ENCODE results near the gene RERE. TPM values are rescaled to one million over a fixed set of nuclear protein-coding genes. Genes with fewer than 3 reads are reported as not detected.
A peak's percentile ranks its signal among the peaks of the same experiment; 100 is the strongest.

RERE gene
- total and polyA plus RNA-seq, 5 donors, result 72.4 to 175 (median 161) TPM

DNA sequence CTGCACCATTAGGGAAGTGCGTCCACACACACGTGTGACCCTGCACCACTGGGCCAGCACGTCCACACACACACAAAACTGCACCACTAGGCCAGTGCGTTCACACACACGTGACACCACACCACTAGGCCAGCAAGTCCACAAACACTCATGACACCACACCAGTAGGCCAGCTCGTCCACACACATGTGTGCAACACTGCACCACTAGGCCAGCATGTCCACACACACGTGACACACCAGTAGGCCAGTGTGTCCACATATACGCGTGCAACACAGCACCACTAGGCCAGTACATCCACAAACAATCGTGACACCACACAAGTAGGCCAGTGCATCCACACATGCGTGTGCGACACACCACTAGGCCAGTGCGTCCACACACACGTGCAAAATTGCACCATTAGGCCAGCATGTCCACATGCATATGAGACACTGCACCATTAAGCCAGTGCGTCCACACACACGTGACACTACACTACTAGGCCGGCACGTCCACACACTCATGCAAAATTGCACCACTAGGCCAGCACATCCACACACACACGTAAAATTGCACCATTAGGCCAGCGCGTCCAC, 264.5 kb downstream of the RERE start:
- intact Hi-C loops (cut with DNase I), result loop anchor here in 2 of 4 donors (10.0 kb wide), 2 partner anchors 172 to 292 kb away; no protein-coding TSS in a partner anchor
- H3K27ac ChIP-seq (ENCODE audit: low read length), result no peak overlapping the region
- no peaks in the 10 kb centered on the region for H3K9me3 ChIP-seq (ENCODE audit: control insufficient read depth, low read length)
- no peaks in the 10 kb centered on the region for H3K4me1 ChIP-seq (ENCODE audit: control insufficient read depth, insufficient read depth, low read length)
- WGBS, result 93% methylated on average over 21 of the region's 21 CpGs
- ATAC-seq (peak; percentile 19 to 40), DNase-seq (peak in 1 of 3 donors; percentile 15)
- H3K27me3 ChIP-seq (ENCODE audit: control insufficient read depth, insufficient read depth), result no peaks in the 10 kb centered on the region
- H3K4me3 ChIP-seq (ENCODE audit: low read length), result no peak overlapping the region

DNA sequence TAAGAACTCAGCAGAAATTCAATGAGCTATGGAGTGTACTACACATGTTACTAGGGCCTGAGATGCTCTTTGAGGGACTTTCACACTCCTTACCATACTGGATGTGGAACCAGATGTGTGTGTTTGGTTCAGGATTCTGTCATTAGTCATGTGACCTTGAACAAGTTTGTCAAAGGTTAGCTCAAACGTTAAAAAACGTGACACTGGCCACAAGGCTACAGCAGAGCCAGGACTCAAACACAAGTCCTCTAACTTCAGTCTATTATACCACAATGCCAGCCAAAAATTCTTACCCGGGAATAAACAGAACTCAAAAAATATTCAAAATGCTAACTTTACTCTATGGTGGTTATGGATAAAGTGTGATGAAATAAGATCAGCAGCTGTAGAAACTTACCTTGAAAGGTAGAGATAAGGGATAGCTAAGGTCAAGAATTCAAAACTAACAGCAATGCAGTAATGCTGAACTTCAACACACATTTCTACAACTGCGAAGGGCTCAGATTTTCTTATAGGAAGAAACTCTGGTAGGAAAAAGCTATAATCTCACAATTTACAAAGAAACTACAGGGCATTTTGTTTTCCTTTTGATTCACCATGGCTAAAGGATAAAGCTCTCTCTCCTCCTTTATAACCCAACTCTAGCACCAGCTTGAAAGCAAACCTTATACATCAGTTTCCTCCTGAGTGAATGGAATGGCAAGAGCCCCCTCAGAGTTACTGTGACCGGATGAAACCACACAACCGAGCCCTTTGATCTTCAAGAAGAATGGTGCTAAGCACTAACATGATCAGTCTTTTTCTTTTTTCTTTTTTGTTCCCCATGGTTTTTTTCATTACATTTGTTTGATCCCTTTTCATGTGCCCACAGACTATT, 265.6 kb downstream of the RERE start:
- no peak overlapping the region for H3K27ac ChIP-seq (ENCODE audit: low read length)
- H3K9me3 ChIP-seq (ENCODE audit: control insufficient read depth, low read length), result no peaks in the 10 kb centered on the region
- ATAC-seq (no peak), DNase-seq (no peak)
- H3K4me3 ChIP-seq (ENCODE audit: low read length), result no peak overlapping the region
- H3K27me3 ChIP-seq (ENCODE audit: control insufficient read depth, insufficient read depth), result no peaks in the 10 kb centered on the region
- no peaks in the 10 kb centered on the region for H3K4me1 ChIP-seq (ENCODE audit: control insufficient read depth, insufficient read depth, low read length)
- 59% methylated on average over 6 of the region's 6 CpGs for WGBS
- intact Hi-C loops (cut with DNase I), result loop anchor here in 2 of 4 donors (10.0 kb wide), 2 partner anchors 173 to 293 kb away; no protein-coding TSS in a partner anchor

- Histone ChIP-seq H3K4me3 (ENCODE audit: low read length) (no peak overlapping the region), H3K4me1 (ENCODE audit: control insufficient read depth, insufficient read depth, low read length) (no peaks in the 10 kb centered on the region), H3K9me3 (ENCODE audit: control insufficient read depth, low read length) (no peaks in the 10 kb centered on the region), H3K27ac (ENCODE audit: low read length) (no peak overlapping the region), H3K27me3 (ENCODE audit: control insufficient read depth, insufficient read depth) (no peaks in the 10 kb centered on the region)
- WGBS, result 80% methylated on average over 3 of the region's 3 CpGs
- no peak for ATAC-seq
- no peak for DNase-seq
- intact Hi-C loops (cut with DNase I), result loop anchor here in 2 of 4 donors (10.0 kb wide), 2 partner anchors 174 to 294 kb away; no protein-coding TSS in a partner anchor
Measured at GRCh38 chr1:8551057-8551456, 266.4 kb downstream of the RERE start.

- H3K27me3 ChIP-seq (ENCODE audit: control insufficient read depth, insufficient read depth), result no peaks in the 10 kb centered on the region
- H3K9me3 ChIP-seq (ENCODE audit: control insufficient read depth, low read length), result no peaks in the 10 kb centered on the region
- ATAC-seq (no peak), DNase-seq (no peak)
- no peak overlapping the region for H3K4me3 ChIP-seq (ENCODE audit: low read length)
- intact Hi-C loops (cut with DNase I), result no loop called here
- H3K27ac ChIP-seq (ENCODE audit: low read length), result no peak overlapping the region
- H3K4me1 ChIP-seq (ENCODE audit: control insufficient read depth, insufficient read depth, low read length), result no peaks in the 10 kb centered on the region
- 81% methylated on average over 4 of the region's 4 CpGs for WGBS
Measured at GRCh38 chr1:8547791-8548190, 269.6 kb downstream of the RERE start.

- H3K4me1 ChIP-seq (ENCODE audit: control insufficient read depth, insufficient read depth, low read length), result no peaks in the 10 kb centered on the region
- no peaks in the 10 kb centered on the region for H3K9me3 ChIP-seq (ENCODE audit: control insufficient read depth, low read length)
- no peak overlapping the region for H3K27ac ChIP-seq (ENCODE audit: low read length)
- no peak for ATAC-seq
- H3K27me3 ChIP-seq (ENCODE audit: control insufficient read depth, insufficient read depth), result no peaks in the 10 kb centered on the region
- intact Hi-C loops (cut with DNase I), result no loop called here
- no peak for DNase-seq
- WGBS, result 82% methylated on average over 6 of the region's 6 CpGs
- H3K4me3 ChIP-seq (ENCODE audit: low read length), result no peak overlapping the region
Measured at GRCh38 chr1:8545078-8545477, 272.4 kb downstream of the RERE start.

GRCh38 chr1:8544644-8545043, 272.8 kb downstream of the RERE start:
- ATAC-seq, result no peak
- intact Hi-C loops (cut with DNase I), result no loop called here

GRCh38 chr1:8543965-8544364, 273.5 kb downstream of the RERE start:
- H3K4me1 ChIP-seq (ENCODE audit: control insufficient read depth, insufficient read depth, low read length), result no peaks in the 10 kb centered on the region
- intact Hi-C loops (cut with DNase I), result no loop called here

More at GRCh38 chr1:8544644-8545043, 272.8 kb downstream of the RERE start:
- no peaks in the 10 kb centered on the region for H3K4me1 ChIP-seq (ENCODE audit: control insufficient read depth, insufficient read depth, low read length)
- no peak overlapping the region for H3K27ac ChIP-seq (ENCODE audit: low read length)
- DNase-seq, result no peak
- no peaks in the 10 kb centered on the region for H3K27me3 ChIP-seq (ENCODE audit: control insufficient read depth, insufficient read depth)
- H3K4me3 ChIP-seq (ENCODE audit: low read length), result no peak overlapping the region
- H3K9me3 ChIP-seq (ENCODE audit: control insufficient read depth, low read length), result no peaks in the 10 kb centered on the region
- WGBS, result 91% methylated on average over 1 of the region's 1 CpG

DNA sequence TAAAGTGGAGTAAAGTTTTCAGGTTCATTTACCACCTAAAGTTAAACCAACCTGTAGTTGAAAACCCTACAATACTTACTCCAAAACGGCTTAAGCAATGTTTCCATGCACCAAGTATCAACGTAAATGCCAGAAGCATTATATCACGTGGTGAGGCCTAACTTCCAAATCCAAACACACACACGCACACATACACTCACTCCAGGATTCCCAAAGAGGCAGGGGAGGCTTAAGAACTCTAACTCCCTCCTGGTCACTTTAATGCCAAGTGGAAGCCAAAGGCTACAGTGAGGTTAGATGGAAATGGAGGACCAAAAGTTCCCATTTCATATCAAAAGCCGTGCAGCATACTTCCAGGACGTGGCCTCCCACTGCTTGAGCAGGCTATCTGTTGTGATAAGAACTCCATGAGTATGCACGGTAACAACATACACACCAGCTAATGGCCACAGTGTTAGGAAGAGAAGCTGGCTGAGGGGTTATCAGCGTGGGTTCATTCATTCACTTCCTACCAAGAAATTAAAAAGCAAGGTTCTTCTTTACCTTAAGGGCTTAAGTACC, 275.4 kb downstream of the RERE start:
- H3K27ac ChIP-seq (ENCODE audit: low read length), result no peak overlapping the region
- H3K27me3 ChIP-seq (ENCODE audit: control insufficient read depth, insufficient read depth), result no peaks in the 10 kb centered on the region
- peak; percentile 41 to 64 for ATAC-seq
- 50% methylated on average over 8 of the region's 8 CpGs for WGBS
- no peak overlapping the region for H3K4me3 ChIP-seq (ENCODE audit: low read length)
- H3K9me3 ChIP-seq (ENCODE audit: control insufficient read depth, low read length), result no peaks in the 10 kb centered on the region
- intact Hi-C loops (cut with DNase I), result no loop called here
- H3K4me1 ChIP-seq (ENCODE audit: control insufficient read depth, insufficient read depth, low read length), result no peaks in the 10 kb centered on the region
- DNase-seq, result no peak

More at GRCh38 chr1:8543965-8544364, 273.5 kb downstream of the RERE start:
- H3K27ac ChIP-seq (ENCODE audit: low read length), result no peak overlapping the region
- H3K27me3 ChIP-seq (ENCODE audit: control insufficient read depth, insufficient read depth), result no peaks in the 10 kb centered on the region
- no peaks in the 10 kb centered on the region for H3K9me3 ChIP-seq (ENCODE audit: control insufficient read depth, low read length)
- no peak for ATAC-seq
- DNase-seq, result no peak
- no peak overlapping the region for H3K4me3 ChIP-seq (ENCODE audit: low read length)

DNA sequence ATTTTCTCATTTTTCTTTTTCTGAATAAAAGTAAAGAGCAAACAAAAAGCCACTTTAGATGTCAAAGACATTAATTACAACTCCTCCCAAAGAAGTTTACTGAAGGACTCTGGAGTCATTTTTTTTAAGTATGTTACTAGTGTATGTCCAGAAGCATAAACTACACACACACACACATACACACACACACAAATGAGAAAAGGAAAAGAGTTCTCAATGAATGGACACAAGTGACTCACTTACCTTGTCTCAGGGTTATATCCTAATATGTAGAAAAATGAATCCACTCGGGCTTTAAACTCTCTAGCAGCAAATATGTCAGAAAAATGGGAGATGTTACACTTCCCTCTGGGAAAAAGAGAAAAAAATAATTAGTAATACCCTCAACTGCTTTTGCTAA, 276.5 kb downstream of the RERE start:
- 86% methylated on average over 1 of the region's 1 CpG for WGBS
- DNase-seq, result no peak
- H3K4me1 ChIP-seq (ENCODE audit: control insufficient read depth, insufficient read depth, low read length), result no peaks in the 10 kb centered on the region
- intact Hi-C loops (cut with DNase I), result no loop called here
- no peaks in the 10 kb centered on the region for H3K9me3 ChIP-seq (ENCODE audit: control insufficient read depth, low read length)
- H3K27me3 ChIP-seq (ENCODE audit: control insufficient read depth, insufficient read depth), result no peaks in the 10 kb centered on the region
- no peak overlapping the region for H3K27ac ChIP-seq (ENCODE audit: low read length)
- H3K4me3 ChIP-seq (ENCODE audit: low read length), result no peak overlapping the region
- ATAC-seq, result no peak

- H3K4me3 ChIP-seq (ENCODE audit: low read length), result no peak overlapping the region
- no peaks in the 10 kb centered on the region for H3K9me3 ChIP-seq (ENCODE audit: control insufficient read depth, low read length)
- ATAC-seq (no peak), DNase-seq (no peak)
- no peak overlapping the region for H3K27ac ChIP-seq (ENCODE audit: low read length)
- 89% methylated on average over 3 of the region's 3 CpGs for WGBS
- intact Hi-C loops (cut with DNase I), result no loop called here
- no peaks in the 10 kb centered on the region for H3K4me1 ChIP-seq (ENCODE audit: control insufficient read depth, insufficient read depth, low read length)
- no peaks in the 10 kb centered on the region for H3K27me3 ChIP-seq (ENCODE audit: control insufficient read depth, insufficient read depth)
Measured at GRCh38 chr1:8540261-8540941, 277.0 kb downstream of the RERE start.

DNA sequence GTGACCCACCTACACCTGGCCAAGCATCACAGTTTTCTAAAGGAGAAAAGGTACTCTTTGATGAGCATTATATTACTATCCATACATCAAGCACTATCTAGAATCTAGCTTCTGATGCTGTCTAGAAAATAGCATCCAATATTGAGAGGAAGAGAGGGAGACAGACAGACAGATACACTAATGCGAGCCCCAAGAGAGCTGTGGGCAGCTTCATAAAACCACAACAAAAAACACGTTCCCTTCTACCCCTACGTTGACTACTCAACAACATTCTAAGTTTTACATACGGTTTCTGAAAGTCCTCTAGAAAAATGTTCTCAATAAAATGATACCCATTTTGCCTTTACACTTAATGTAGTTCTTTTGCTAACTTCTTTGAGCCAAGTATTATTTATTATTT, 277.8 kb downstream of the RERE start:
- intact Hi-C loops (cut with DNase I), result no loop called here
- no peak for ATAC-seq
- DNase-seq, result no peak
- Histone ChIP-seq H3K4me1 (ENCODE audit: control insufficient read depth, insufficient read depth, low read length) (no peaks in the 10 kb centered on the region), H3K27ac (ENCODE audit: low read length) (no peak overlapping the region), H3K4me3 (ENCODE audit: low read length) (no peak overlapping the region), H3K27me3 (ENCODE audit: control insufficient read depth, insufficient read depth) (no peaks in the 10 kb centered on the region), H3K9me3 (ENCODE audit: control insufficient read depth, low read length) (no peaks in the 10 kb centered on the region)
- 93% methylated on average over 4 of the region's 4 CpGs for WGBS

Data from right cardiac atrium (tissue), 5 donors.